SK-N-SH (cell line): Measurements from ENCODE around the gene MYBBP1A.

Source experiments
- EP300 ChIP-seq, 2 experiments: IDR thresholded peaks; 2 replicates each; pipeline versions ENCODE4 v1.4.0 to v1.6.1; 2012; ENCODE audit warnings: borderline replicate concordance in 1 of 2, low read depth in 1 of 2, low read length in 1 of 2
- EZH2phosphoT487 ChIP-seq: fragments of 200-600 bp; sonication (generic); IDR thresholded peaks from 2 replicates; pipeline ENCODE4 v1.6.1; 2017; ENCODE audit warnings: low read depth, mixed run types, mild to moderate bottlenecking, antibody characterized with exemption, moderate library complexity, borderline replicate concordance
- GATA2 ChIP-seq: sonication (generic); formaldehyde crosslinking; IDR thresholded peaks from 2 replicates; pipeline ENCODE4 v1.5.0; 2020; ENCODE audit warnings: mild to moderate bottlenecking, missing genetic modification reagents
- SIN3A ChIP-seq: IDR thresholded peaks from 2 replicates; pipeline ENCODE4 v1.6.1; 2012; ENCODE audit warnings: low read depth, mild to moderate bottlenecking, low read length, moderate library complexity, borderline replicate concordance
- TF ChIP-seq, protein P1 (sequence below): fragments of 200-600 bp; sonication (generic); IDR thresholded peaks from 2 replicates; pipeline ENCODE4 v1.6.1; 2017; ENCODE audit warnings: antibody characterized with exemption, mild to moderate bottlenecking, moderate library complexity

DNA sequence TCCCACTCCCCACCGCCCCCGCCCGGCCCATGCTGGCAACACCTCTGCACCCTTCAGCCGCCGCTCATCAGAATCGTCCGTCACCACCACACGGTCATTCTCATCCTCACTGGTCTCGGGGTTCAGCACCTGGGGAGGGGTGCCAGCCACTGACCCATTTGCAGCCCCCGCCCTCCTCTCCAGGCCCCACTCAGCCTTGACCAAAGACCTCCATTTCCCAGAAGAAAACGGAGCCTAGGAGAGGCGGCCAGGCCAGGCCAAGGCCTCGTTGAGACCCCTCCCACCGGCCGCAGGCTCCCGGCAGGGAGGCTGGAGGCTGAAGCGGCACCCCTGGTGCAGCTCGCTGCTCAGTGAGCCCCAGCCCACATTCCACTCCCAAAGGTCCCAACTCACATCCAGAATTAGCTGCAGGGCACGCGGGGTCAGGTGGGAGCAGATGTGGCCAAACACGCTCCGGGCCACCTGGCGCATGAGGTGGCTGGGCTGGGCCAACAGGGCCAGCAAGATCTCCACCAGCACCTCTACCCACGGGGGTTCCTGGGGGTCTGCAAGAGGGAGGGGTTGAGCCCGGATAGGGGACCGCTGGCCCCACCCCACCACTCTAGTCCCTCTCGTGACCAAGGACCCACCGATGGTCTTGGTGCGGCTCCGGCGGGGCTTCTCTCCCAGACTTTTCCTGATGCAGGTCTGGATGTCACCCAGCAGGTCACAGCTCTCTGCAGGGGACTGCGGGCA, 9.8 kb downstream of the MYBBP1A start:
- TF ChIP-seq, protein P1, sequence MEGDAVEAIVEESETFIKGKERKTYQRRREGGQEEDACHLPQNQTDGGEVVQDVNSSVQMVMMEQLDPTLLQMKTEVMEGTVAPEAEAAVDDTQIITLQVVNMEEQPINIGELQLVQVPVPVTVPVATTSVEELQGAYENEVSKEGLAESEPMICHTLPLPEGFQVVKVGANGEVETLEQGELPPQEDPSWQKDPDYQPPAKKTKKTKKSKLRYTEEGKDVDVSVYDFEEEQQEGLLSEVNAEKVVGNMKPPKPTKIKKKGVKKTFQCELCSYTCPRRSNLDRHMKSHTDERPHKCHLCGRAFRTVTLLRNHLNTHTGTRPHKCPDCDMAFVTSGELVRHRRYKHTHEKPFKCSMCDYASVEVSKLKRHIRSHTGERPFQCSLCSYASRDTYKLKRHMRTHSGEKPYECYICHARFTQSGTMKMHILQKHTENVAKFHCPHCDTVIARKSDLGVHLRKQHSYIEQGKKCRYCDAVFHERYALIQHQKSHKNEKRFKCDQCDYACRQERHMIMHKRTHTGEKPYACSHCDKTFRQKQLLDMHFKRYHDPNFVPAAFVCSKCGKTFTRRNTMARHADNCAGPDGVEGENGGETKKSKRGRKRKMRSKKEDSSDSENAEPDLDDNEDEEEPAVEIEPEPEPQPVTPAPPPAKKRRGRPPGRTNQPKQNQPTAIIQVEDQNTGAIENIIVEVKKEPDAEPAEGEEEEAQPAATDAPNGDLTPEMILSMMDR, result no peak
- no peak for TF ChIP-seq GATA2 (CRISPR knock-in tag)
- no peak for TF ChIP-seq SIN3A
- TF ChIP-seq EZH2phosphoT487, result no peak
- no peak for TF ChIP-seq EP300 (IDR thresholded peaks at IDR 0.05; ENCODE audit: borderline replicate concordance in 1 of 2, low read depth in 1 of 2, low read length in 1 of 2)
